Measurements from ENCODE around the gene IFNL2.

Gene IFNL2

GRCh38 chr19:39297931-39298634 is 29.9 kb downstream of the IFNL2 start:
- no peak overlapping the region for H3K9ac ChIP-seq (ENCODE audit: insufficient read length)
- TF ChIP-seq POLR2AphosphoS5 (IDR thresholded peaks at IDR 0.05; ENCODE audit: borderline replicate concordance, low read depth, low read length): no peak
- DNase-seq (ENCODE audit: low read depth, low spot score): no peak
- H3K36me3 ChIP-seq (ENCODE audit: insufficient read depth, low read length): no peaks in the 10 kb centered on the region
- H3K4me3 ChIP-seq: no peak overlapping the region
- no peak overlapping the region for H3K27ac ChIP-seq
- no peaks in the 10 kb centered on the region for H3K9me3 ChIP-seq (ENCODE audit: low read depth, low read length)

DNA sequence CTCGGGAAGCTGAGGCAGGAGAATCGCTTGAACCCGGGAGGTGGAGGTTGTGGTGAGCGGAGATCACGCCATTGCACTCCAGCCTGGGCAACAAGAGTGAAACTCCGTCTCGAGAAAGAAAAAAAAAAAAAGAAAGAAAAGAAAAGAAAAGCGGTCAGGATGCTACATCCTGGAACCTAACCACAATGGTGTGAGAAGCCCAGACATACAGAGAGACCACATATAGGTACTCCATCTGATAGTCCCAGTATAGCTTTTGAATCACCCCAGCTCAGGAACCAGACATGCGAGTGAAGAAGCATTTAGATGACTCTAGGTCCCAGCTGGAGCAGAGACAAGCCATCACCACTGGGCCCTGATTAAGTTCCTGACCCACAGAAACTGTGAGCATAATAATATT is 31.2 kb downstream of the IFNL2 start:
- TF ChIP-seq POLR2AphosphoS5 (IDR thresholded peaks at IDR 0.05; ENCODE audit: borderline replicate concordance, low read depth, low read length): no peak
- TF ChIP-seq EZH2 (IDR thresholded peaks at IDR 0.05): no peak
- no peak for TF ChIP-seq FOXP2 (optimal IDR thresholded peaks at IDR 0.05; ENCODE audit: control extremely low read depth, extremely low read length, insufficient read depth)
- no peak for DNase-seq (ENCODE audit: low read depth, low spot score)
- no peaks in the 10 kb centered on the region for H3K9me3 ChIP-seq (ENCODE audit: low read depth, low read length)
- H3K36me3 ChIP-seq (ENCODE audit: insufficient read depth, low read length): no peaks in the 10 kb centered on the region
- no peak overlapping the region for H3K9ac ChIP-seq (ENCODE audit: insufficient read length)
- H3K4me3 ChIP-seq: no peak overlapping the region
- H3K27ac ChIP-seq: no peak overlapping the region

- TF ChIP-seq POLR2AphosphoS5 (IDR thresholded peaks at IDR 0.05; ENCODE audit: borderline replicate concordance, low read depth, low read length) (no peak), EZH2 (IDR thresholded peaks at IDR 0.05) (no peak), FOXP2 (optimal IDR thresholded peaks at IDR 0.05; ENCODE audit: control extremely low read depth, extremely low read length, insufficient read depth) (no peak)
- no peak overlapping the region for H3K27ac ChIP-seq
- H3K9ac ChIP-seq (ENCODE audit: insufficient read length): no peak overlapping the region
- H3K36me3 ChIP-seq (ENCODE audit: insufficient read depth, low read length): no peaks in the 10 kb centered on the region
- no peak overlapping the region for H3K4me3 ChIP-seq
- H3K9me3 ChIP-seq (ENCODE audit: low read depth, low read length): no peaks in the 10 kb centered on the region
- no peak for DNase-seq (ENCODE audit: low read depth, low spot score)
Observed at GRCh38 chr19:39299832-39300231, 31.6 kb downstream of the IFNL2 start.

DNA sequence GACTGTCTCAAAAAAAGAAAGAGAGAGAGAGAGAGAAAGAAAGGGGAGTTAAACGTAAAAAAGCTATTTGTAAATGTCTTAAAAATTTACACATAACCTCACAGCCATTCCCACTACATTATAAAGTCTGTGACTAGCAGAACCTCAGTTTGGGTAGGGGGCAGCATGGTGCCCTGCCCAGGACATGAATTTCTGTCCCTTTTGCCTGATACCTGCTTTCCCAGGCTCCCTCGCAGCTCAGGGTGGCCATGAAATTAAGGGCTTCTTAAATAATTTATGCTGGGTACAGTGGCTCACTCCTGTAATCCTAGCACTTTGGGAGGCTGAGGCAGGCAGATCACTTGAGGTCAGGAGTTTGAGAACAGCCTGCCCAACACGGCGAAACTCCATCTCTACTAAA is 32.8 kb downstream of the IFNL2 start:
- no peaks in the 10 kb centered on the region for H3K9me3 ChIP-seq (ENCODE audit: low read depth, low read length)
- DNase-seq (ENCODE audit: low read depth, low spot score): no peak
- H3K4me3 ChIP-seq: no peak overlapping the region
- no peaks in the 10 kb centered on the region for H3K36me3 ChIP-seq (ENCODE audit: insufficient read depth, low read length)
- no peak for TF ChIP-seq FOXP2 (optimal IDR thresholded peaks at IDR 0.05; ENCODE audit: control extremely low read depth, extremely low read length, insufficient read depth)
- no peak for TF ChIP-seq POLR2AphosphoS5 (IDR thresholded peaks at IDR 0.05; ENCODE audit: borderline replicate concordance, low read depth, low read length)
- no peak for TF ChIP-seq EZH2 (IDR thresholded peaks at IDR 0.05)
- no peak overlapping the region for H3K27ac ChIP-seq
- H3K9ac ChIP-seq (ENCODE audit: insufficient read length): no peak overlapping the region

DNA sequence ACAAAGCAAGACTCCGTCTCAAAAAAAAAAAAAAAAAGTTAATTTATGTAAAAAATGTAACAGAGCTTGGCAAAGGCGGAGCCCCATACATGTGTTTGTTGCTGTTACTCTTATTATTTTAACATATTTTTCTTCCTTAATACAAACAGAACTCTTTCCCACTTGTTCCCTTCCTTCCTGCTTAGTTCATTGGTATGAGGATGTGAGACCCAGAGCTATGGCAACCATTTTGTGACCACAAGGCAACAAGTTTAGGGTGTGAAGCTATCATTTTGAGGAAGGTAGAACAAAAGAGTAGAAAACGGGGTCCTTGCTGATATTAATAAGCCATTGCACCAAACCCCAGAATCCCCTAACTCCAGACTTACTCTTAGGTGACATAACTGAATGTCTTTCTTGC is 33.4 kb downstream of the IFNL2 start:
- DNase-seq (ENCODE audit: low read depth, low spot score): no peak
- Histone ChIP-seq H3K4me3 (no peak overlapping the region), H3K27ac (no peak overlapping the region), H3K9me3 (ENCODE audit: low read depth, low read length) (no peaks in the 10 kb centered on the region), H3K9ac (ENCODE audit: insufficient read length) (no peak overlapping the region), H3K36me3 (ENCODE audit: insufficient read depth, low read length) (no peaks in the 10 kb centered on the region)
- TF ChIP-seq POLR2AphosphoS5 (IDR thresholded peaks at IDR 0.05; ENCODE audit: borderline replicate concordance, low read depth, low read length): no peak
- no peak for TF ChIP-seq EZH2 (IDR thresholded peaks at IDR 0.05)
- no peak for TF ChIP-seq FOXP2 (optimal IDR thresholded peaks at IDR 0.05; ENCODE audit: control extremely low read depth, extremely low read length, insufficient read depth)

- TF ChIP-seq FOXP2 (optimal IDR thresholded peaks at IDR 0.05; ENCODE audit: control extremely low read depth, extremely low read length, insufficient read depth) (no peak), POLR2AphosphoS5 (IDR thresholded peaks at IDR 0.05; ENCODE audit: borderline replicate concordance, low read depth, low read length) (no peak), EZH2 (IDR thresholded peaks at IDR 0.05) (no peak)
- no peak for DNase-seq (ENCODE audit: low read depth, low spot score)
- H3K9ac ChIP-seq (ENCODE audit: insufficient read length): no peak overlapping the region
Observed at GRCh38 chr19:39303373-39304184, 35.4 kb downstream of the IFNL2 start.

GRCh38 chr19:39304185-39304513 is 36.0 kb downstream of the IFNL2 start:
- Histone ChIP-seq H3K4me3 (no peak overlapping the region), H3K27ac (no peak overlapping the region), H3K9ac (ENCODE audit: insufficient read length) (no peak overlapping the region), H3K36me3 (ENCODE audit: insufficient read depth, low read length) (no peaks in the 10 kb centered on the region), H3K9me3 (ENCODE audit: low read depth, low read length) (no peaks in the 10 kb centered on the region)
- TF ChIP-seq POLR2AphosphoS5 (IDR thresholded peaks at IDR 0.05; ENCODE audit: borderline replicate concordance, low read depth, low read length) (no peak), EZH2 (IDR thresholded peaks at IDR 0.05) (no peak), FOXP2 (optimal IDR thresholded peaks at IDR 0.05; ENCODE audit: control extremely low read depth, extremely low read length, insufficient read depth) (no peak)
- DNase-seq (ENCODE audit: low read depth, low spot score): no peak

More at GRCh38 chr19:39303373-39304184, 35.4 kb downstream of the IFNL2 start:
- H3K4me3 ChIP-seq: no peak overlapping the region
- no peaks in the 10 kb centered on the region for H3K36me3 ChIP-seq (ENCODE audit: insufficient read depth, low read length)
- no peaks in the 10 kb centered on the region for H3K9me3 ChIP-seq (ENCODE audit: low read depth, low read length)
- H3K27ac ChIP-seq: no peak overlapping the region

DNA sequence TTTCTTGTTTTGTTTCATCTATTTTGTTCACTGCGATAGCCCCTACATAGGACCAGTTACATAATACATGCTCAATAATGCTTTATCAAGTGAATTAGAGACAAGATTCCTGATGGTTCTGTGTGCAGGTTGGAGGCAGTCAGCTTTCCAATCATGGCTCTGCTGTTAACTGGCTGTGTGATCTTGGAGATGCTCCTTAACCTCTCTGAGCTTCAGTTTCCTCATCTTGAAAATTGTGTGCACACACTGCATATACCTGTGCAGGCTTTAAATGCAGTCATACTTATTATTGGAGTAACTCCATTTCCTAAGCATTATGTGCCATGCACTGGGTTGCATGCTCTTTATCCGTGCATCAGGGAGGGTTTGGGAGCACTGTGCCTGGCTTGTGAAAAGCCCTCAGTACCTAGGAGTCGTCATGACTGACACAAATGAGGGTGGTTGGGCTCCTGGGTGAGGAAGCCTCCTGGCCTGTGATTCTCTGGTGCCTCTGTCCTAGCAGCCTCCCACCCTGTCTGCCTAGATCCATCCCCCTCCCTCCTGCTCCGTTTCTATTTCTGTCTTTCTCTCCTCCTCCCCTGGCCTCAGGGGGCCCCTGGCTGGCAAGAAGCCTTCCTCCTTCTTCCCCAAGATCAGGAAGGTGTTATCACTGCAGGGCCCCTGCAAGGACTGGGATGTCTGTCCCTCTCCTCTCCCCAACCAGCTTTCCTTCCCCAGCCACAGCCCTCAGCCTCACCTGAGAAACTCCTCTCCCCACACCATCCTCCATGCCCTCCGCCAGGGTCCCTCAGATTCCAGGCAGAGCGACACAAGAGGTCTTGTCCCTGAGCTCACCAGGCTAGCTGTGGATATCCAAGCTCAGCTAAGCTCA is 36.7 kb downstream of the IFNL2 start:
- Histone ChIP-seq H3K4me3 (no peak overlapping the region), H3K27ac (no peak overlapping the region), H3K9ac (ENCODE audit: insufficient read length) (no peak overlapping the region), H3K36me3 (ENCODE audit: insufficient read depth, low read length) (no peaks in the 10 kb centered on the region), H3K9me3 (ENCODE audit: low read depth, low read length) (no peaks in the 10 kb centered on the region)
- DNase-seq (ENCODE audit: low read depth, low spot score): no peak
- no peak for TF ChIP-seq FOXP2 (optimal IDR thresholded peaks at IDR 0.05; ENCODE audit: control extremely low read depth, extremely low read length, insufficient read depth)
- no peak for TF ChIP-seq POLR2AphosphoS5 (IDR thresholded peaks at IDR 0.05; ENCODE audit: borderline replicate concordance, low read depth, low read length)
- no peak for TF ChIP-seq EZH2 (IDR thresholded peaks at IDR 0.05)
